Transverse colon (tissue), 4 donors: ENCODE data around the gene SIN3A. TPM values are rescaled to one million over a fixed set of nuclear protein-coding genes. Genes with fewer than 3 reads are reported as not detected.
A peak's percentile ranks its signal among the peaks of the same experiment; 100 is the strongest.

Source experiments
- DNase-seq: peaks from one replicate; pipeline ENCODE4 v3.0.0-alpha.2; 2019
- H3K27ac ChIP-seq, 4 donors: fragments of 200-600 bp; sonication (generic); 2 replicates each; pipeline ENCODE4 v1.5.1; 2016 to 2018; ENCODE audit warnings: inconsistent platforms in 4 of 4
- H3K27me3 ChIP-seq: fragments of 200-600 bp; sonication (generic); 2 replicates; pipeline ENCODE4 v1.5.1; 2017; ENCODE audit warnings: inconsistent platforms
- H3K36me3 ChIP-seq, 4 donors: fragments of 200-600 bp; sonication (generic); 2 replicates each; pipeline ENCODE4 v1.5.1; 2017 to 2019; ENCODE audit warnings: inconsistent platforms in 4 of 4
- H3K4me1 ChIP-seq, 4 donors: fragments of 200-600 bp; sonication (generic); 2 replicates each; pipeline ENCODE4 v1.5.1; 2017 to 2020; ENCODE audit warnings: inconsistent platforms in 4 of 4
- H3K4me3 ChIP-seq, 4 donors: fragments of 200-600 bp; sonication (generic); 1 replicate in 1 of 4; 2 replicates in 3 of 4; pipeline versions ENCODE4 v1.5.1 to v1.6.1; 2017 to 2019; ENCODE audit warnings: inconsistent platforms in 4 of 4
- H3K9me3 ChIP-seq, 2 donors: fragments of 200-600 bp; sonication (generic); 2 replicates each; pipeline ENCODE4 v1.5.1; 2017 to 2019; ENCODE audit warnings: inconsistent platforms in 2 of 2
- EP300 ChIP-seq: sonication (generic); formaldehyde crosslinking; IDR thresholded peaks from one replicate; pipeline ENCODE4 v1.6.1; 2017; ENCODE audit warnings: antibody characterized with exemption, low read depth
- POLR2A ChIP-seq: fragments of 450-650 bp; IDR thresholded peaks from one replicate; pipeline ENCODE4 v1.6.1; 2016; ENCODE audit warnings: antibody characterized with exemption, mild to moderate bottlenecking, moderate library complexity
- POLR2AphosphoS5 ChIP-seq, 3 donors: sonication (generic); formaldehyde crosslinking; IDR thresholded peaks; one replicate each; pipeline ENCODE4 v1.6.1; 2016; ENCODE audit warnings: antibody characterized with exemption in 3 of 3
- WGBS, 2 donors: methylation state at CpG; one replicate each; pipeline ENCODE4 v1.1.5; 2018; ENCODE audit warnings: low coverage in 1 of 2; 5-methylcytosine and 5-hydroxymethylcytosine counted together
- in situ Hi-C, 4 donors: fragments of 200-750 bp; cut with MboI; loops; one replicate each; pipeline versions ENCODE4 v1.15.0 to v1.15.1; 2017; ENCODE audit warnings: low sequenced_read_pairs in 3 of 4, low pct_ligation_motif_present in 1 of 4, low pct_unique_long_range_greater_than_20kb in 1 of 4
- intact Hi-C: fragments of 100-400 bp; cut with DNase I; formaldehyde crosslinking; loops from one replicate; pipeline ENCODE4 v1.15.1; 2023; ENCODE audit warnings: low total_unique reads
- total RNA-seq, 4 donors: library from RNA; depleted of rRNA; stranded (reverse); fragments of >200 nt; gene quantifications; one replicate each; pipeline ENCODE4 v1.1.0, GENCODE V29; 2016
- TF ChIP-seq, protein P1 (sequence below), 5 experiments: fragments of 200-600 bp in 3 of 5; fragments of 450-650 bp in 2 of 5; sonication (generic) in 3 of 5; IDR thresholded peaks; 1 replicate in 2 of 5; 2 replicates in 3 of 5; pipeline ENCODE4 v1.5.1; 2016 to 2017; ENCODE audit warnings: antibody characterized with exemption in 5 of 5, inconsistent platforms in 3 of 5, mild to moderate bottlenecking in 2 of 5, moderate library complexity in 1 of 5

The SIN3A gene
- total RNA-seq, 4 donors from 2014 or later, result 39.3 to 88.0 (median 72.6) TPM

DNA sequence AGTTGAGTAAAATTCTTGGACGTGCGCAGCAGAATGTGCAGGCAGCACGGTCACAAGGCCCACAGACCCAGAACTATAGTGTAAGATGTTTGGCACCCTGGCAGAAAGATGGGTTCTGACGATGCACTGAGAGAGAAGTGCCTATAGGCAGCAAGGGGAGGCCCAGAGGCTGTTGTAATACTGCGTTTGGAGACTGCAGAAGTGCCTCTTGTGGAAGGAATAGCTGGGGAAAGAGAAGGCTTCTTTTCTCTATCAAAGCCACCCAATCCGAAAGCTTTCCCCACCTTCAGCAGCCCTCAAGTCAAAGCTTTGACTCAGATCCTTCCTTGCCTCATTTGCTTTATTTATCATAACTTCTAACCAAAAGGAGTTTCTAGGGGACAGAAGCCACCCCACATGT lies 5.2 kb upstream of the SIN3A start:
- intact Hi-C loops (loop anchor here (5.0 kb wide), 1 partner anchor 121 kb away; the partner anchor contains the start of gene PTPN9), in situ Hi-C loops (loop anchor here in 1 of 4 donors (10.0 kb wide), 1 partner anchor 92 kb away; the partner anchor contains the start of gene MAN2C1)
- Histone ChIP-seq H3K36me3 (no peaks in the 10 kb centered on the region), H3K27me3 (no peaks in the 10 kb centered on the region), H3K27ac (peak overlapping the region in 3 of 4 donors; percentile 98 to 99 (median 99)), H3K9me3 (no peaks in the 10 kb centered on the region), H3K4me3 (peak overlapping the region in 1 of 4 donors; percentile 79), H3K4me1 (peaks cover 0 to 22% (median 19%) of the 10 kb centered on the region in 4 donors)
- TF ChIP-seq EP300, result no peak
- TF ChIP-seq, protein P1, sequence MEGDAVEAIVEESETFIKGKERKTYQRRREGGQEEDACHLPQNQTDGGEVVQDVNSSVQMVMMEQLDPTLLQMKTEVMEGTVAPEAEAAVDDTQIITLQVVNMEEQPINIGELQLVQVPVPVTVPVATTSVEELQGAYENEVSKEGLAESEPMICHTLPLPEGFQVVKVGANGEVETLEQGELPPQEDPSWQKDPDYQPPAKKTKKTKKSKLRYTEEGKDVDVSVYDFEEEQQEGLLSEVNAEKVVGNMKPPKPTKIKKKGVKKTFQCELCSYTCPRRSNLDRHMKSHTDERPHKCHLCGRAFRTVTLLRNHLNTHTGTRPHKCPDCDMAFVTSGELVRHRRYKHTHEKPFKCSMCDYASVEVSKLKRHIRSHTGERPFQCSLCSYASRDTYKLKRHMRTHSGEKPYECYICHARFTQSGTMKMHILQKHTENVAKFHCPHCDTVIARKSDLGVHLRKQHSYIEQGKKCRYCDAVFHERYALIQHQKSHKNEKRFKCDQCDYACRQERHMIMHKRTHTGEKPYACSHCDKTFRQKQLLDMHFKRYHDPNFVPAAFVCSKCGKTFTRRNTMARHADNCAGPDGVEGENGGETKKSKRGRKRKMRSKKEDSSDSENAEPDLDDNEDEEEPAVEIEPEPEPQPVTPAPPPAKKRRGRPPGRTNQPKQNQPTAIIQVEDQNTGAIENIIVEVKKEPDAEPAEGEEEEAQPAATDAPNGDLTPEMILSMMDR (IDR thresholded peaks at IDR 0.05), result no peak
- no peak for TF ChIP-seq POLR2A
- no peak for TF ChIP-seq POLR2AphosphoS5 (IDR thresholded peaks at IDR 0.05)
- DNase-seq, result no peak
- 52 to 55% methylated on average over 4 to 6 of the region's 6 CpGs for WGBS, 2 donors

DNA sequence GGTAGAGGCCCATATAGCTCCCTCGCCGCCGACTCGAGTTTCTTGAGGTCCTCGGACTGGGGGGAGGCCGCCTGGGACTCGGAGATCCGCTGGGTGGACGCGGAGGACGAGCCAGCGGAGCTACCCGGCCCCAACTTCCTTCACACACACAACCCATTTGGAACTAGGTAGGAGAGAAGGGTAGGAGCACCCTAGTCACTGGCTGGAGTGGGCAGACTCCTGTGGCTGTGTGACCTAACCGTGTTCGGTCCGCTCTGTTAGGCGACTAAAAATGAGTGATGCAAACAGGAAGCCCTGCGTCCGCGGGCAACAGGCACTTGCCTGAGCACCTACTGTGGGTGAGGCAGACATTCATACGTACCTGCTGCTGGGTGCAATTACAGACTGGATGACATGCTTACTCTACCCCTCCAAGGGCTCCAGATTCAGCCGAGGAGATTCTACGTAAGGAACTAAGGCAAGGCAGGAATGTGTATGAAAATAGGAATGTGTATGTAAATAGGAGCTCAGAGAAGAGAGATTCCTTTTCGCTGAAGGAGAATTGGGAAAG lies 4.6 kb upstream of the SIN3A start:
- TF ChIP-seq POLR2A (peak; percentile 54), EP300 (no peak), POLR2AphosphoS5 (IDR thresholded peaks at IDR 0.05) (peak; percentile 3 to 10 (median 10))
- TF ChIP-seq, protein P1 (IDR thresholded peaks at IDR 0.05), result no peak
- in situ Hi-C loops (loop anchor here in 1 of 4 donors (10.0 kb wide), 1 partner anchor 91 kb away; the partner anchor contains the start of gene MAN2C1), intact Hi-C loops (loop anchor here (5.0 kb wide), 1 partner anchor 121 kb away; the partner anchor contains the start of gene PTPN9)
- Histone ChIP-seq H3K36me3 (no peaks in the 10 kb centered on the region), H3K4me3 (peak overlapping the region; percentile 63 to 83 (median 80)), H3K4me1 (peaks cover 0 to 19% (median 19%) of the 10 kb centered on the region in 4 donors), H3K27ac (peak overlapping the region; percentile 98 to 99 (median 98)), H3K9me3 (no peaks in the 10 kb centered on the region), H3K27me3 (no peaks in the 10 kb centered on the region)
- 2 to 7% methylated on average over 3 to 24 of the region's 24 CpGs for WGBS, 2 donors
- peak; percentile 64 for DNase-seq

DNA sequence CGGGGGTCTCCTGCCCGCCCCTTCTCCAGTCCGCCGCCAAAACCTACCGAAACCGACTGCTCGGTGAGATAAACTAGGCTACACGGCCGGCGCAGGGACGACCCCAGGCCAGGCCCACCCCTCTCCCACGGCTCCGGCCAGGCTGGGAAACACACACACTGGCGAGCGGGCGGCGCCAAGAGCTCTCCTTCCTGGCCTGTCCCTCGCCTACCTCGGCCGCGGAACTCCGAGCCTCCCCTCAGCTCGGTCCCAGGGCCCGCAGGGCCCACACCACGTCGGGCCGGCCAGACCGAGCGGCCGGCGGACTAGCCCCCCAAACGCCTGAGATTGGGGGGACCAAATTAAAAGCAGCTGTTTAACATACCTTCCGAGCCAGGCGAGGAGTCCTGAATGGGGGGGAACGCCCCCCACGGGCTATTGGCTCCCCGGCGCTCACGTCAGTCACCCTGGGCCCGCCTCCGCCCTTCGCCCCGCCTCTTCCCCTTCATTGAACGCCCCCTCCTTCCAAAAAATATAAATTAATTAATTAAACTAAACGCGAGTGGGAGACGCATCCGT lies 4.0 kb upstream of the SIN3A start:
- peak; percentile 93 for DNase-seq
- Histone ChIP-seq H3K36me3 (no peaks in the 10 kb centered on the region), H3K27ac (peak overlapping the region; percentile 98 to 99 (median 98)), H3K9me3 (no peaks in the 10 kb centered on the region), H3K4me1 (peaks cover 0 to 19% (median 16%) of the 10 kb centered on the region in 4 donors), H3K27me3 (no peaks in the 10 kb centered on the region), H3K4me3 (peak overlapping the region; percentile 63 to 83 (median 80))
- TF ChIP-seq POLR2A, result peak; percentile 71
- TF ChIP-seq, protein P1 (IDR thresholded peaks at IDR 0.05), result no peak
- TF ChIP-seq POLR2AphosphoS5 (IDR thresholded peaks at IDR 0.05), result peak; percentile 82 to 87 (median 85)
- no peak for TF ChIP-seq EP300
- WGBS, 2 donors, result 0% methylated on average over 32 of the region's 48 CpGs; no CpG with 5 or more reads in 1 of the 2 donors
- in situ Hi-C loops (loop anchor here in 1 of 4 donors (10.0 kb wide), 1 partner anchor 91 kb away; the partner anchor contains the start of gene MAN2C1), intact Hi-C loops (loop anchor here (5.0 kb wide), 1 partner anchor 122 kb away; the partner anchor contains the start of gene PTPN9)
